KMS-11 (cell line): ENCODE measurements around the gene PRKAG3.

Experiments
- H2AFZ ChIP-seq: fragments of 200-600 bp; sonication (generic); 2 replicates; pipeline ENCODE4 v1.6.1; 2016; ENCODE audit warnings: antibody characterized with exemption, mixed run types, low read depth
- H3K27ac ChIP-seq: fragments of 200-600 bp; sonication (generic); 2 replicates; pipeline ENCODE4 v1.6.1; 2016; ENCODE audit warnings: mild to moderate bottlenecking, mixed run types
- H3K27me3 ChIP-seq: fragments of 200-600 bp; sonication (generic); 2 replicates; pipeline ENCODE4 v1.6.1; 2017; ENCODE audit warnings: mild to moderate bottlenecking, low read depth, mixed run types, moderate library complexity; ENCODE audit not compliant: insufficient read depth
- H3K36me3 ChIP-seq: fragments of 200-600 bp; sonication (generic); 2 replicates; pipeline ENCODE4 v1.6.1; 2017; ENCODE audit warnings: mild to moderate bottlenecking, mixed run types; ENCODE audit not compliant: insufficient read depth
- H3K4me1 ChIP-seq: fragments of 200-600 bp; sonication (generic); 2 replicates; pipeline ENCODE4 v1.6.1; 2016; ENCODE audit warnings: mild to moderate bottlenecking, low read depth, mixed run types; ENCODE audit not compliant: poor library complexity, severe bottlenecking
- H3K4me2 ChIP-seq: fragments of 200-600 bp; sonication (generic); 2 replicates; pipeline ENCODE4 v1.7.0; 2016; ENCODE audit warnings: mild to moderate bottlenecking, mixed run types
- H3K4me3 ChIP-seq: fragments of 200-600 bp; sonication (generic); IDR thresholded peaks from 2 replicates; pipeline ENCODE4 v1.6.1; 2017; ENCODE audit warnings: low read depth, low read length, mixed read lengths; ENCODE audit not compliant: insufficient read depth
- H3K79me2 ChIP-seq: fragments of 200-600 bp; sonication (generic); 2 replicates; pipeline ENCODE4 v1.6.1; 2016; ENCODE audit warnings: low read depth, mixed run types; ENCODE audit not compliant: insufficient read depth
- H3K9ac ChIP-seq: fragments of 200-600 bp; sonication (generic); 2 replicates; pipeline ENCODE4 v1.6.1; 2016; ENCODE audit warnings: mild to moderate bottlenecking, mixed run types
- H4K20me1 ChIP-seq: fragments of 200-600 bp; sonication (generic); 2 replicates; pipeline ENCODE4 v1.6.1; 2016; ENCODE audit warnings: mild to moderate bottlenecking, mixed run types; ENCODE audit not compliant: insufficient read depth
- TF ChIP-seq, protein P1 (sequence below): fragments of 200-600 bp; sonication (generic); conservative IDR thresholded peaks from 2 replicates; pipeline ENCODE4 v1.6.1; 2017; ENCODE audit warnings: low read depth, mild to moderate bottlenecking, antibody characterized with exemption, low read length, moderate library complexity, mixed read lengths

PRKAG3 gene

DNA sequence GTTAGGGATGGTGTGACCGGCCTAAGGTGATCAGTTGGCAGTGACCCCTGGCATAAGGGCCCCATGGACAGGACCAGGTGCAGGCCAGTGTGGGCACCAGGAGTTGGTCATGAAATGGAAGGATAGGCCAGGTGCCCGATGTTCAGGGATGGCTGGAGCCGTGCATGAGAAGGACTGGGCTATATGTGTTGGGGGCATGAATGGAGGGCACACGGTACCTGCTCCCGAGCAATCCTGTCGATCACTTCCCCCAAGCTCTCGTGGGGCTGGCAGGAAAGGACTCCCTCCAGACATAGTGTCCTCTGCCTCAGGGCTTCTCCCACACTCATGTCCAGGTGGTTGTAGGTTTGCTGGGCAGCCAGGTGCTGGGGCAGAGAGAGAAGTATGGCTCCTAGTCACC lies 7.6 kb downstream of the PRKAG3 start:
- H3K9ac ChIP-seq: no peak overlapping the region
- H2AFZ ChIP-seq: no peak overlapping the region
- H3K4me3 ChIP-seq: no peak overlapping the region
- H3K4me2 ChIP-seq: no peak overlapping the region
- no peaks in the 10 kb centered on the region for H4K20me1 ChIP-seq
- no peaks in the 10 kb centered on the region for H3K36me3 ChIP-seq
- no peaks in the 10 kb centered on the region for H3K79me2 ChIP-seq
- no peak overlapping the region for H3K27ac ChIP-seq
- H3K4me1 ChIP-seq: no peaks in the 10 kb centered on the region
- TF ChIP-seq, protein P1, sequence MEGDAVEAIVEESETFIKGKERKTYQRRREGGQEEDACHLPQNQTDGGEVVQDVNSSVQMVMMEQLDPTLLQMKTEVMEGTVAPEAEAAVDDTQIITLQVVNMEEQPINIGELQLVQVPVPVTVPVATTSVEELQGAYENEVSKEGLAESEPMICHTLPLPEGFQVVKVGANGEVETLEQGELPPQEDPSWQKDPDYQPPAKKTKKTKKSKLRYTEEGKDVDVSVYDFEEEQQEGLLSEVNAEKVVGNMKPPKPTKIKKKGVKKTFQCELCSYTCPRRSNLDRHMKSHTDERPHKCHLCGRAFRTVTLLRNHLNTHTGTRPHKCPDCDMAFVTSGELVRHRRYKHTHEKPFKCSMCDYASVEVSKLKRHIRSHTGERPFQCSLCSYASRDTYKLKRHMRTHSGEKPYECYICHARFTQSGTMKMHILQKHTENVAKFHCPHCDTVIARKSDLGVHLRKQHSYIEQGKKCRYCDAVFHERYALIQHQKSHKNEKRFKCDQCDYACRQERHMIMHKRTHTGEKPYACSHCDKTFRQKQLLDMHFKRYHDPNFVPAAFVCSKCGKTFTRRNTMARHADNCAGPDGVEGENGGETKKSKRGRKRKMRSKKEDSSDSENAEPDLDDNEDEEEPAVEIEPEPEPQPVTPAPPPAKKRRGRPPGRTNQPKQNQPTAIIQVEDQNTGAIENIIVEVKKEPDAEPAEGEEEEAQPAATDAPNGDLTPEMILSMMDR: no peak
- no peaks in the 10 kb centered on the region for H3K27me3 ChIP-seq

- no peaks in the 10 kb centered on the region for H3K27me3 ChIP-seq
- H4K20me1 ChIP-seq: no peaks in the 10 kb centered on the region
- no peak overlapping the region for H3K4me3 ChIP-seq
- H2AFZ ChIP-seq: no peak overlapping the region
- no peak overlapping the region for H3K4me2 ChIP-seq
- no peak overlapping the region for H3K9ac ChIP-seq
- no peaks in the 10 kb centered on the region for H3K4me1 ChIP-seq
- no peaks in the 10 kb centered on the region for H3K36me3 ChIP-seq
- TF ChIP-seq, protein P1: no peak
- H3K79me2 ChIP-seq: no peaks in the 10 kb centered on the region
- no peak overlapping the region for H3K27ac ChIP-seq
Observed at GRCh38 chr2:218823196-218823855, 8.3 kb downstream of the PRKAG3 start.

GRCh38 chr2:218822622-218823021 lies 9.0 kb downstream of the PRKAG3 start:
- H3K27ac ChIP-seq: no peak overlapping the region
- no peak overlapping the region for H2AFZ ChIP-seq
- H4K20me1 ChIP-seq: no peaks in the 10 kb centered on the region
- no peaks in the 10 kb centered on the region for H3K4me1 ChIP-seq
- H3K27me3 ChIP-seq: no peaks in the 10 kb centered on the region
- H3K4me3 ChIP-seq: no peak overlapping the region
- no peak overlapping the region for H3K4me2 ChIP-seq
- no peaks in the 10 kb centered on the region for H3K36me3 ChIP-seq
- no peaks in the 10 kb centered on the region for H3K79me2 ChIP-seq
- H3K9ac ChIP-seq: no peak overlapping the region
- TF ChIP-seq, protein P1: no peak

DNA sequence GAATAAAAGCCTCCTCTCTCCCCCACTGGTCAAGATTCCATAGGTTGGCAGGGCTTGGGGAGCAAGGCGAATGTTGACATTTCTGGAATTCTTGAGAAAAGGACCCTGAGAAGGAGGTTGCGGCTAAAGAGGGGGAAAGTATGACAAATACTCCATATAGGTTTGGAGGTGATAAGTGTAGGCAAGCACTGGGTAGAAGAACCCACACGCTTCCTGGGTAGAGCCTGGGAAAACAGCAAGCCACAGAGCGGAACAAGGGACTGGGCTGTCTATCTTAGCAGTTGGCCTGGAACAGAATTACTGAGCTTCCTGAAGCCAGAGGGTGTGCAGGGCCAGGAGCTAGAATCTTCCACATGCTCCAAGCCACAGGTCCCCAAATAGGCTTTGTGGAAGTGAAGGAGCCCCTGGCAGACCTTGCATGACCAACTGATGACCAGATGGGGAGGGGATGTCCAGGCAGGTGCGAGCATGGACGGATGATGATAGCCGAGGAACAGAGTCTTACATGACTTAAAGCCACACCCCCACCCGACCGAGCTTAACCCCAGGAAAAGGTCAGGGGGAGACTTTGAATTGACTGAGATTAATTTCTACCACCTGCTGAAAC lies 9.9 kb downstream of the PRKAG3 start:
- H3K36me3 ChIP-seq: no peaks in the 10 kb centered on the region
- H3K79me2 ChIP-seq: no peaks in the 10 kb centered on the region
- no peaks in the 10 kb centered on the region for H4K20me1 ChIP-seq
- no peaks in the 10 kb centered on the region for H3K27me3 ChIP-seq
- H3K9ac ChIP-seq: no peak overlapping the region
- no peaks in the 10 kb centered on the region for H3K4me1 ChIP-seq
- no peak overlapping the region for H3K4me2 ChIP-seq
- TF ChIP-seq, protein P1: no peak
- H3K4me3 ChIP-seq: no peak overlapping the region
- H3K27ac ChIP-seq: no peak overlapping the region
- no peak overlapping the region for H2AFZ ChIP-seq
